Vagina (tissue), 2 donors: ENCODE data around the gene APRT.

Source experiments
- CTCF ChIP-seq, 3 experiments: fragments of 450-650 bp in 2 of 3; fragments of 200-600 bp in 1 of 3; sonication (generic) in 1 of 3; IDR thresholded peaks; one replicate each; pipeline ENCODE4 v1.5.1; 2017 to 2019; ENCODE audit warnings: antibody characterized with exemption in 3 of 3, mild to moderate bottlenecking in 2 of 3, moderate library complexity in 2 of 3
- POLR2A ChIP-seq, 2 donors: fragments of 450-650 bp; IDR thresholded peaks; one replicate each; pipeline ENCODE4 v1.6.1; 2017; ENCODE audit warnings: antibody characterized with exemption in 2 of 2, mild to moderate bottlenecking in 2 of 2, moderate library complexity in 2 of 2

- TF ChIP-seq CTCF (IDR thresholded peaks at IDR 0.05), result no peak
- TF ChIP-seq POLR2A (IDR thresholded peaks at IDR 0.05), result no peak
Measured at GRCh38 chr16:88762258-88762870, 49.4 kb downstream of the APRT start.
